Stimulated activated CD8-positive, alpha-beta memory T cell treated with anti-CD3 and anti-CD28 coated beads, Interleukin-7, amount 100 ng/mL, for 24 hours (primary cell): ENCODE data around the gene BLZF1.
"Not testable (repeated sequence)": the region's sequence is repeated elsewhere in the genome, so short reads cannot be mapped to it uniquely, and the experiment has no call there.

Experiments used
- DNase-seq: peaks from one replicate; pipeline ENCODE4 v3.0.0-alpha.2; 2020; ENCODE audit warnings: low read depth

BLZF1 gene

GRCh38 chr1:169360415-169360814 lies 7.6 kb upstream of the BLZF1 start:
- no peak for DNase-seq

GRCh38 chr1:169361281-169361680 lies 6.7 kb upstream of the BLZF1 start:
- DNase-seq: no peak

GRCh38 chr1:169363046-169363730 lies 4.8 kb upstream of the BLZF1 start:
- no peak for DNase-seq

- DNase-seq: no peak
These were observed 3.0 kb upstream of the BLZF1 start for GRCh38 chr1:169364948-169365347.

DNA sequence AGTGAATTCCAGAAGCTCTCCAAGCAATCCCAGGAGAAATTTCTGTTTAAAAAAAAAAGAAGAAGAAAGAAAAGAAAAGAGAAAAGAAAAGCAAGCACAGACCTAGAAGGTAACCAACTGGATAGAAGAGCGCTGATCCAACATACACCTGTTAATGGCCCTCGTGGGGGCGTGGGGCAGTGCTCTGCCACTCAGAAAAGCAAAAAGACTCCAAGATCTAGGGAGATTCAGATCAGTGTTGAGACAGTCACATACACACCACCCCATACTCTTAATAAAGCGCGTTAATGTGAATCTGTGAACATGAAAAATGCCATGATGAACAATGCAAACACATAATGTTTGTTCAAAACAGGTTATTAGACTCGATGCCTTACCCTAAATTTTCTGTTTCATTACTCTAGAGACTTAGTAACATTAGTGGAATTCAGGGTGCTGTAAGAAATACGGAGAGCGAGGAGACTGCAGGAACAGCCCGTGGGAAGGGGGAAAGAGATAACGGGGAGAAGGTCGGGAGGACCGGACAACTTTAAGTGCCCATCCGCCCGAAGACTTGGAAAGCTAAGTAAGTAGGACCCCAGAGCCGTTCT lies 804 bp upstream of the BLZF1 start:
- DNase-seq: no peak

DNA sequence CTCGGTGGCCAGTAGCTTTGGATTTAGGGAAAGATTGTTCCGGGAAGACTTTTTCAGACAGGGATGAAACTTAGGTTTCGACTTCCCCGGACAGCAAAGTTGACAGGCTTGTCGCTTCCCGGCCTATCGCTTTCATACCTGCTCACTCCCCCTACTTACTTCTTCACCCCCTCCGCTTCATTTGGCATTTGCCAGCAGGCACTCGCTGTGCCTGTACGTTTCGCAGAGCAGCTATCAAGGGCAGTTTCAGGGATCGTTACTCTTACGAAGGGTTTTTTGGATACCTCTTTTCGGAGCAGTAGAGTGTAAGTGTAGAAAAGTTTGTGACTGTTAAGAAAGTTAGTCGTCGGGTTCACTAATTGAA lies 393 bp downstream of the BLZF1 start:
- DNase-seq: no peak

GRCh38 chr1:169371404-169371803 lies 3.4 kb downstream of the BLZF1 start:
- DNase-seq: no peak

- no peak for DNase-seq
These were observed 13.2 kb downstream of the BLZF1 start for GRCh38 chr1:169381162-169381561.

GRCh38 chr1:169383449-169383848 lies 15.5 kb downstream of the BLZF1 start:
- no peak for DNase-seq

GRCh38 chr1:169387399-169387798 lies 19.4 kb downstream of the BLZF1 start:
- DNase-seq: no peak

DNA sequence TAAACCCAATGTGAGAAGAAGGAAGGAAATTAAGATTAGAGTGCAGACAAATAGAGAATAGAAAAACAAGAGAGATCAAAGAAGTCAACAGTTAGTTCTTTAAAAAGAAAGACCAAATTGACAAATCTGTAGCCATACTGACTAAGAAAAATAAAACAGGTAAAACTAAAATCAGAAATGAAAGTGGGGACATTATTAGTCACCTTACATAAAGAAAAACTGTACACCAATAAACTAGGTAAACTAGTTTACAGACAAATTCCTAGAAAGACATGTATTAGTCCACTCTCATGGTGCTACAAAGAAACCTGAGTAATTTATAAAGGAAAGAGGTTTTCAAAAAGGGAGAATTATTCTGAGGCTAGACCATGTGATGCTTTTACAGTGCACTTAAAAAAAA lies 22.3 kb downstream of the BLZF1 start:
- DNase-seq: no peak

DNA sequence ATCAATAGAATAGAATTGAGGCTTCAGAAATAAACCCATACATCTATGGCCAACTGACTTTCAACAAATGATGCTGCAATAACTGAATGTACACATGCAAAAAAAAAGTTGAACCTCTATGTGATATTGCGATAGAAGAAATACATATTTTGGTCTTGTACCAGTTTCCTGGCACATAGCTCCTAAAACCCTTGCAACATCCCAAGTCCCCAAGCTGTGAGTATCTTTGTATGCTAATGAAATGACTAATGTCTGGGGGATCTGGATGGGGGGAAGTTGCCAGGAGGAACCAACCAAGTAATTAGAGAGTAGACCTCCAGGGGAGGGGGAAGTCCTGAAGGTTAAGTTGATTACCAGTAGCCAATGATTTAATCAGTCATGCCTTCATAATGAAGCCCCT lies 24.4 kb downstream of the BLZF1 start:
- no peak for DNase-seq

DNA sequence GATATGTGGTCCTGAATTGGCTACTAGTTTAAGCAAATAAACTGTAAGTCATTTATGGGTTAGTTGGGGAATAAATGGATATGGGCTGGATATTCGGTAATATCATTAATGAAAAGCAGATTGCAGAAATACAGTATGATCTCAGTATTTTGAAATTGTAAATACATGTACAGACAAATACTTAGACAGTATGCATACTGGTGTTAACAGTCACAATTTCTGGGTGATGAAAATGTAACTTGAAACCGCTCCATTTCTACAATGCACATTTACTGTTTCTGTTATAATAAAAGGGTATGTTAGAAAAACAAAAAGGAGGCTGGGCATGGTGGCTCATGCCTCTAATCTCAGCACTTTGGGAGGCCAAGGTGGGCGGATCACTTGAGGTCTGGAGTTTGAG lies 28.0 kb downstream of the BLZF1 start:
- DNase-seq: no peak

GRCh38 chr1:169402578-169402977 lies 34.6 kb downstream of the BLZF1 start:
- DNase-seq: not testable (repeated sequence)

GRCh38 chr1:169408340-169408739 lies 40.3 kb downstream of the BLZF1 start:
- not testable (repeated sequence) for DNase-seq

DNA sequence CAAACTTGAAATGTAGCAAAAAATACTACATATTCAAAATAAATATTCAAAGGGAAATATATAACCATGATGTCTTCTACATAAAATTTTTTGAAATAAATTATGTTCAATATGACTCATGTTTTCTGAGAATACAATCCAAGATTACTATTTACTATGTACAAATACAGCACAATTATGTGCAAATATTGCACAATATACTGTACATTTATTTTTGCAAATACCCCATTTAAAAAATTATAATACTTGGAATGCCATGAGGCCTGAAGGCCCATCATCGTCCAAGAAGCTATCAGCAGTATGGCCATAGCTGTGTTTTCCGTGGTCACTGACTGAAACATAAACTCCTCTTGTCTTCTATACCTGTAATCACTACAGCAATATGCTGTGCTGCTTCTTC lies 47.0 kb downstream of the BLZF1 start:
- DNase-seq: no peak

DNA sequence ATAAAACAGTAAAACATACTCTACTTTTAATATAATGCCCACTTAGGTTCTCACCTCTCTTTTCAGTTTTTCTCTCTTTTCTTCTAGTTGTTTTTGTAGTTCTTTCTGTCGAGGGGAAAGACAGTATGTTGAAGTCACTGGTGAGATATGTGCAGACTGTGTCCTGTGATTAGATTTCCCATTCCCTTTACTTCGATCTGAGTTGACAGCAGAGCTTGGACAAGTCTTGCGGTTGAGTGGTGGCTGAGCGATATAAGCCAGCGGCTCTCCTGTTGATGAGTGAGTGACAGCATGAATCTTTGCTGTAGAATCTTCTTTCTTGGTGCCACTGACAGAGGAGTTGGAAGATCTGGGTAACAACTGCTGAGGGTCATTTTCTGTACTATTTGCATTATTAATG lies 53.3 kb downstream of the BLZF1 start:
- no peak for DNase-seq

DNA sequence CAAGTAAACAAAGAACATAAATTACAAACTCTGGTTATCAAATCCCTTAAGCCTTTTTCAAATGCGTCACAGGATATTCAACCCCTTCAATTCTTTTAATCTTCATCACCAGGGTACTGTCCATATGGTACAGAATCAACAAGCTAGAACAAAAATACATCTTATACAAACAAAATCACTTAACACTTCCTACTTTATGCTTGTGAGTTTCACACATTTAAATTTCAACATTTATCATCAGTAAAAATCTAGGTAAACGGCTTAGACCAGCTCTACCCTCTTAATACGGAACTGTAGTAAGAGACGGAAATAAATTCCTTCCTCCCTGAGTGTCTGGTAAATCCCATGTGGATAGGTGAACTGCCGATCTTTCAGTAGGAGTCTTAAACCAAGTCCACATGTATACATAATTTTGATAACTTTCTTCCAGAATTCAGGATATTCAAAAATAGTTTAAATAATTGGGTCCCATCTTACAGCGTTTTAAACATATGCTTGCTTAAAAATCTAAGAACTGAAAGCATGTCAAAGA lies 58.2 kb downstream of the BLZF1 start:
- DNase-seq: no peak

DNA sequence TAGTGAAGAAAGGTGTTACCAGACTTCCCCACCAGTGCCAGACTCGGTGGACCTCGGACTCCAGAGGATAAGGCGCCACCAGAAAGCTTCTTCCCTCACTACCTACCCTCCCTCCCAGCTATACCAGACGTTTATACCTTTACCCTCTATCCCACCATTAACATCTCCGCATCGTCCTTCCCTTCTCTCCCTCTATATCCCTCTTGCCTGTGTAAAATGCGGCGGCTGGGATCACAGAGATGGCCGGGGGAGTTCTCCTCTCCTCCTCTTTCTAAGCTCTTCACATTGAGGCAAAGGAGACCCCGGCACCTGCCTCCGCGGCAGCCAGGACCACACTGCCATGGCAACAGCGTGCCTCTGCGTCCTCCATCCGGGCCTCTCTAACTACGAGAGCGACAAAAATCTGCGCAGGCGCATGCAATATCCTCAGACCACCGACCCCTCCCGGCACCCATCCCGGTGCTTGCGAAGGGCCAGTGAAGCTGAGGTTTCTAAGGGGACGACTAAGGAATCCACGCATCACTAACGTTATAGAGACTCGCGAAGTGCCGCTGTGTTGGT lies 59.2 kb downstream of the BLZF1 start, which contains the start of gene CCDC181:
Gene CCDC181, minus strand, starts transcription at position 394 of the 561 bp plus-strand sequence. CDS start 2,547 bp downstream, outside the sequence.
- DNase-seq: peak; percentile 33
